ENCODE data around the gene ARHGEF16.

ARHGEF16 gene

GRCh38 chr1:3469849-3470649, 15.6 kb downstream of the ARHGEF16 start:
- no peak for DNase-seq

GRCh38 chr1:3470650-3471355, 16.3 kb downstream of the ARHGEF16 start:
- DNase-seq: no peak

DNA sequence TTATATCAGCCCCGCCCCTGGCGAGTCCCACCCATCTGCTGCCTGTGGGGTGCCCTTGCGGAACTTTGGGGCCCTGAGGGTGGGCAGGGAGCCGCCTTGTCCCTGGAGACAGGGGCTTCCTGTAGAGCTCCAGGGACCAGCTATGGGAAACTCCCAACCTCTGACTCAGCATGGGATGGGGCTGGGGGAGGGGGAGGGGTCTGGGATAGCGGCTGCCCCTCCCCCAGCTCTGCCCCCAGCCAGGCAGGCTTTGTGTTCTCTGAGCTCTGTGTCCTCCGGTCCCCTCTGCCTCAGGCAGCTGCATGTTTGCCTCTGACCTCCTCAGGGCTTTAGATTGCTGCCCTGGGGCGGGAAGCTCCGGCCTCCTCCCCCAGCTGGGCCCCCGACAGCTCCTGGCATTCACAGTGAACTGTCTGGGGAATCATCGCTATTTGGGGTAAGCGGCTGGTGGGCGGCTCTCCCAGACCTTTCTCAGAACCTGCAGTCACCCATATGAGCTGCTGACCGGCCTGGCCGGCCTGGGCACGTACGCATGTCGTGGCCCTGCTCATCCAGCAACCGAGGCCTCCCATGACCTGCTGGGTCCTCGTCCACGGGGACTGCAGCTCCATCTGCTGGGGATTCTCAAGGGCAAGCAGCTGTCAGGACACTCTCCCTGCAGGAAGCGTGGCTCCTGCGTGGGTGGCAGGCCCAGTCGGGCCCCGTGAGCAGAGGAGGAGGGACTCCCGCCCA, 17.1 kb downstream of the ARHGEF16 start:
- no peak for DNase-seq

GRCh38 chr1:3472088-3472850, 17.8 kb downstream of the ARHGEF16 start:
- no peak for DNase-seq

- DNase-seq: no peak
These were observed 18.4 kb downstream of the ARHGEF16 start for GRCh38 chr1:3472906-3473305.

DNA sequence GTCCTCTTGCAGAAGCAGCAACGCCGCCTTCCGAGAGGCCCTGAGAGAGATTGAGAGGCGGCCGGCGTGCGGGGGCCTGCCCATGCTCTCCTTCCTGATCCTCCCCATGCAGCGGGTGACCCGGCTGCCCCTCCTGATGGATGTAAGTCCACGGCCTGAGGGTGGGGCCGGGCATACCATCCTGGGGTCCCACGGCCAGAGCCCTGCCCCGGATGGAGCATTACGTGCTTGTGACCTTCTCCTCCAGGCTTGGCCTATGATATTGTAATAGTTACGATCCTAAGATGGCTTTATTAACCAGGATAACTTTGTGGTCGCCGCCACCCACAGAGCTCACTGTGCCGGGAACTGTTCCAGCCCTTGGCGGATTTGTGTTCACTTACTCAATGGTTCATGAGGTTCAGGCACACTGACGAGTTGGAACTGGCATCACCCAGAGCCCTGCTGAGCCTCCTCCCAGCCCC, 18.9 kb downstream of the ARHGEF16 start:
- DNase-seq: no peak

- no peak for DNase-seq
These were observed 19.6 kb downstream of the ARHGEF16 start for GRCh38 chr1:3474016-3474415.

GRCh38 chr1:3474421-3474820, 20.0 kb downstream of the ARHGEF16 start:
- no peak for DNase-seq

DNA sequence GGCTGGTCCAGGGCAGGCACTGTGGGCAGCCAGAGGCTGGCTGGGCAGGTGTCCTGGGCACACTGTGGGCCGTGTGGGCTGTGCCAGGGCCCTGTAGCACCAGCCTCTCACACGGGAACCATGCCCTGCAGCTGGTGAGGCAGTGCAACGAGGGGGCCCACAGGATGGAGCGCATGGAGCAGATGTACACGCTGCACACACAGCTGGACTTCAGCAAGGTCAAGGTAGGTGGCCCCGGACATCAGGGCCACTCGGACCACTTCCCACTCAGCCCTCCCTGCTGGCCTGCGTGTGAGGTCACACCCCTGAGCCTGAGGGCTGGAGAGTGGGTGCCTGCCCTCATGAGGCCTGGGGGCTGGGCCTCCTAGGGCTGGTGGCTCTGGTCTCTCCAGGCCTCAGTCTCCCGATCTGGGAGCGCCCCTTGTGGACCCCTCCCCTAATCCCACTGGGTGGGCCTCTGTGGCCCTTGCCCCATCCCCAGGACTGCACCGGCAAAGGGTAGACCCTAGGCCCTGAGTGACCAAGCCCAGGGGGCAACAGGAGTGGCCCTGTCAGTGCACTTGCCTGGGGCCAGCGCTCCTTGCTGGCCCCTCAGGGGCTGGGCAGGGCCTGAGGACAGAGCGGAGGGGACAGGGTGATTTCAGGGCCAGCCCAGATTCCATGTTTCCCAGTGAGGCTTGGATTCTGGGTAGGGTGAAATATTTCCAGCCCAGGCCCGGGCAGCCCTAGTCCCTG, 21.5 kb downstream of the ARHGEF16 start:
- no peak for DNase-seq

DNA sequence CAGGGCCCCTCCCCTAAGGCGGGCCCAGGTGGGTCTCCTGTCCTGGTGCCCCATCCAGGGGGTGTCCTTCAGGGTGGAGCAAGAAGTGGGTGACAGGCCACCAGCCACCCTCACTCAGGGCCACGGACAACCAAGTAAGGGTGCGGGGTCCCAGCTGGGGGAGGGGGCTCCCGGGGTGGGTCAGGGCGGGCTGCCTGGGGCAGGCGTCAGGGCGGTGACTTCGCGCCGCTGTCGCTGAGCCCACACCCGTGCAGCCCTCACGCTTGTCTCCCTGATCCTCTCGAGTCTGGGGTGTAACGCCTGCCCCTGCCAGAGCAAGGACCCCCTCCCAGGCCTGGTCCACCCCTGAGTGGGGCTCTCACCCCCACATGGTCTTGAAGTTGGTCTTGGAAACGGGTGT, 22.2 kb downstream of the ARHGEF16 start:
- no peak for DNase-seq

DNA sequence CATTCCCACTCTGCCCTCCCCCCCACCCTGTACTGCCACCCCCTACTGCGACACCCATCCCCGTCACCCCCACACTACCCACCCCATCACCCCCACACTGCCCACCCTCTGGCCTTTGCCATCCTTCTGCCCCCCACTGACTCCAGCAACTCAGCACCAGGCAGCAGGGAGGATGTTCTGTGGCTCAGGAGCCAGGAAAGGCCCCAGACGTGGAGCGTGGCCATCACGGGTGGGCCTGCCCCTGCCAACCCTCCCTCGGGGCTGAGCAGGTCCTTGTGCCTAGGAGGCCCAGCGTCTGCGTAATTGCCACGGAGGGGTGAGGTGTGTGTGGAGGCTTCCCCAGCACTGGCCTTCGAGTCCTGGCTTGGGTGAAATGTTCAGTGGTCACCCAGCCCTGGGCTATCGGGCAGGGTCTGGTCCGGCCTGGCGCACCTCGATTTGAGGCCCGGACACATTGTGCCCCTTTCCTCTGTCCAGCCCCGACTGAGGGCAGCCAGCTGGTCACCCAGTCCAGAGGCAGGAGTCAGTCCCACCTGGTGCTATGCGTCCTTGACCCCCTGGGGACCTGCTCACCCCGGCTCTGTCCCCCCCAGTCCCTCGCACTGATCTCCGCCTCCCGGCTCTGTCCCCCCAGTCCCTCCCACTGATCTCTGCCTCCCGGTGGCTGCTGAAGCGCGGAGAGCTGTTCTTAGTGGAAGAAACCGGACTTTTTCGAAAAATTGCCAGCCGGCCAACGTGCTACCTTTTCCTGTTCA, 23.0 kb downstream of the ARHGEF16 start:
- no peak for DNase-seq

DNA sequence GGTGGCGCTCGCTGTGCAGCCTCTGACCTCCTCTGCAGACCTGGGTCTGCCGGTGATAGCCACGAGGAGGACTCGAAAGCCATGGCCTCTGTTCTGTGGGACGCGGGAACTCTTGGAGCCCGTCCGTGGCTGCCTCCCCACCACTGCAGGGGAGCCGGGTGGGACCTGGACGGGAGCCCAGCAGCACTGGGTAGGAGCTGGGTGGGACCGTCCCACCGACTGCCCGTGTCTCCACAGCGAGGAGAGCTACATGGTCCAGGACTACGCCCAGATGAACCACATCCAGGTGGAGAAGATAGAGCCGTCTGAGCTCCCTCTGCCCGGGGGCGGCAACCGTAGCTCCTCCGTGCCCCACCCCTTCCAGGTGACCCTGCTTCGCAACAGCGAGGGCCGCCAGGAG, 23.7 kb downstream of the ARHGEF16 start:
- DNase-seq: no peak

DNA sequence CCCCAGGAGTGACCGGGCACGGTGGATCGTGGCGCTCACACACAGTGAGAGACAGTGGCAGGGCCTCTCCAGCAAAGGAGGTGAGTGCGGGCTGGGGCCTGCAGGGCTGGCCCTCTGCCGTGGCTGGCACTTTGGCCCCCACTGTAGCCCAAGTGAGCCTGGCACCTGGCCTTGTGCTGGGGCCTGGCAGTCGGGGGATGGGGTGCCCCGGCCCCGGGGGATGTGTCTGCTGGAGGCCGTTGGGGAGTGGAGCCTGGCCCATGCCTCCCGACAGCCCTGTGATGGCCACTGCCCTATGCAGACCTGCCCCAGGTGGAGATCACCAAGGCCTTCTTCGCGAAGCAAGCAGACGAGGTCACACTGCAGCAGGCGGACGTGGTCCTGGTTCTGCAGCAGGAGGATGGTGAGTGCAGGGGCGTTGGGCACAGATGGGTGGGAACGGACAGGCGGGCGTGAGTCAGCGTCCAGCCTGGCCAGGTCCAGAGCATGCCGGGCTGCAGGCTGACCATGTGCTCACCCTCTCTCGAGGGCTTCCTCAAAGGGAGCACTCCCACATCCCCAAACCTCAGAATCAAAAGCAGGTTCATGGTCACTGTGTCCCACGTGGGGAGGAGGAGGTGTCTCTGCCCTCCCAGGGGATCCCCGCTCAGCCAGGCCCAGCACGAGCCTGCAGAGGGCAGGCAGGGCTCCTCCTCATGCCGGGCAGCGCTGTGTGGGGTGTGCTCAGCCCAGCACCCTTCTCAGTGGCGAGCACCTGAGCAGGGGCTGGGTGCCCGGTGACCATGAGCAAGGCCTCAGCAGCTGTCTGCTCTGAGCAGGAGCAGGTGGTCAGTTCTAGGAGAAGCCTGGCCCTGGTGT, 25.3 kb downstream of the ARHGEF16 start:
- DNase-seq: no peak

GRCh38 chr1:3480369-3480719, 25.9 kb downstream of the ARHGEF16 start:
- no peak for DNase-seq

GRCh38 chr1:3481046-3481445, 26.6 kb downstream of the ARHGEF16 start:
- DNase-seq: no peak

DNA sequence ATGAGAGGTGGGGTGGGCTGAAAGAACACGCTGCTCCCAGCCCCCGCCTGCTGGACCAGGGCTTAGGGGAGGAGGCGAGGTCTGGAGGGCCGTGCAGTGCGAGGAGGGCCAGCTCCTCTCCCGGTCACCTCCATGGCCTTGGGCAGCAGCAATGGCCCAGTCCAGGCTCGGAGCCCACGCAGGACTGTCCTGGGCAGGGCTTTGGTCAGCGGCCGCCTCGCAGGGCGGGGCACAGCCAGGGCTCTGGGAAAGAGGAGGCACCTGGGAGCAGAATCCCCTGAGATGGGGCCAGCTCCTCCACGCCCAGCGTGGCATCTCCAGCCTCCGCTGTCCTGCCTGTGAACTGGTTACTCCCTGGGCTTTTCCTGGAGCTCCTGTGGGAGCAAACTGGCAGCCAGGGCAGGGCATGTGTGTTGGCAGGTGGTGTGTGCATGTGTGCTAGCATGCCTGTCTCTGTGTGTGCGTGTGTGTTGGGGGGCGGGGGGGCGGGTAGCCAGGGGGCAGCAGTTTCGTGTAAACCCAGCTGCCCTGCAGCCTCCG, 27.4 kb downstream of the ARHGEF16 start:
- DNase-seq: no peak

- DNase-seq: no peak
These were observed 27.9 kb downstream of the ARHGEF16 start for GRCh38 chr1:3482378-3482849.

DNA sequence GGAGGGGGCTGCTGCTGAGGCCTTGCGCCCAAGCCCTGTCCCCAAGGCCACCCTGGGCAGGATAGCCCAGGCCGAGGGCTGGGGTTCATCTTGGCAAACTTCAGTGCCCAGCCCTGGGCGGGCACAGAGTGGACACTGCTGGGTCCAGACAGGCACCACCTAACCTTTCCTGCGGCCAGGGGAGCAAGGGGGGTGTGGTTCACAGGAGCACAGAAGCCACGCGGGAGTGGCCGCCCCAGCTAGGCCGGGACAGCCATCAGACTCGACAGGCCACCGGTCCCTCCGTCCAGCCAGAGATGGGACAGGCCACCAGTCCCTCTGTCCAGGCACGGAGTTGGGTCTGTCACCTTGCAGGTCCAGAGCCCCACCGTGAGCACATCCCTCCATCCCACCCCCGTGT, 28.9 kb downstream of the ARHGEF16 start:
- no peak for DNase-seq

DNA sequence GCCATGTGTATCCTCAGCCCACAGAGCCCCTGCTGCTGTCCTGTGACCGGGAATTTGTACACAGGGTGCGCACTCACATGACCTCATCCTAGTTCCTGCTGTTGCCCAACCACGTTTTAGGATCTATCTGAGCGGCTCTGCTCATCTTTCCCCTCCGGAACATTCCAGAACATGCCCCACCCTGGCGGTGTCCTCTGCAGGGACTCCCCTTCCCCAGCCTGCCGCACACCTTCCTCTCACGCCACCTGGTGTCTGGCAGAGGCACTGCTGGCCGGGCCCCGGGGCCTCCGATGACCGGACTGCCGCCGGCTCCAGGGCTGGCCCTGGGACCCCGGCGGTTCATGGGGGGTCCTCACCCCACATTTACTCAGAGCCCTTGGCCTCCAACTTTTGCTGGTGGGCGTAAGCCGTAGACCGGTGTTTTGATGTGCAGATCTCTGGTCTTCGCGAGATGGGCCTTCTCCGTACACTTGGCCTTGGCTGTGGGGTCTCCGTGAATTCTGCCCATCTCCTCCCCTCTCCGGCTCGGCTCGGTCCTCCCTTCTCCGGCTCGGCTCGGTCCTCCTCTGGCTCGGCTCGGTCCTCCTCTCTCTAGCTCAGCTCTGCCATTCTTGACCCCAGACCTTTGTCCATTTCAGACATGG, 29.5 kb downstream of the ARHGEF16 start:
- DNase-seq: no peak

- DNase-seq: no peak
These were observed 30.6 kb downstream of the ARHGEF16 start for GRCh38 chr1:3485016-3485415.
